LNCaP clone FGC (cell line): ENCODE measurements around the gene ITPK1.
A peak's percentile ranks its signal among the peaks of the same experiment; 100 is the strongest.

Experiments
- DNase-seq: peaks from one replicate; pipeline ENCODE4 v3.0.0-alpha.2; 2011; ENCODE audit warnings: low read depth
- H3K4me3 ChIP-seq: 2 replicates; pipeline ENCODE4 v1.5.1; 2011; ENCODE audit warnings: mild to moderate bottlenecking, low read depth, low read length, control low read depth
- CTCF ChIP-seq: IDR thresholded peaks from 2 replicates; pipeline ENCODE4 v1.5.1; 2012; ENCODE audit warnings: mild to moderate bottlenecking; ENCODE audit not compliant: control insufficient read depth, insufficient read depth; ENCODE audit errors: extremely low read depth

ITPK1 gene

GRCh38 chr14:93082576-93083001 is 33.1 kb downstream of the ITPK1 start:
- no peak for TF ChIP-seq CTCF
- no peak for DNase-seq
- no peak overlapping the region for H3K4me3 ChIP-seq

- TF ChIP-seq CTCF = no peak
- DNase-seq = no peak
- H3K4me3 ChIP-seq = no peak overlapping the region
Observed at GRCh38 chr14:93081876-93082570, 33.7 kb downstream of the ITPK1 start.

- H3K4me3 ChIP-seq = no peak overlapping the region
- no peak for TF ChIP-seq CTCF
- DNase-seq = peak; percentile 21
Observed at GRCh38 chr14:93079865-93080403, 35.8 kb downstream of the ITPK1 start.

- H3K4me3 ChIP-seq = no peak overlapping the region
- TF ChIP-seq CTCF = no peak
- DNase-seq = no peak
Observed at GRCh38 chr14:93079321-93079720, 36.4 kb downstream of the ITPK1 start.

- no peak for DNase-seq
- no peak overlapping the region for H3K4me3 ChIP-seq
- TF ChIP-seq CTCF = no peak
Observed at GRCh38 chr14:93078870-93079269, 36.9 kb downstream of the ITPK1 start.

- DNase-seq = no peak
- H3K4me3 ChIP-seq = no peak overlapping the region
- TF ChIP-seq CTCF = no peak
Observed at GRCh38 chr14:93076755-93077154, 39.0 kb downstream of the ITPK1 start.

GRCh38 chr14:93075891-93076290 is 39.8 kb downstream of the ITPK1 start:
- H3K4me3 ChIP-seq = no peak overlapping the region
- no peak for TF ChIP-seq CTCF
- DNase-seq = no peak
